RKO (cell line): ENCODE data around the gene NT5M.

Experiments used
- DNase-seq: peaks from one replicate; pipeline ENCODE4 v3.0.0-alpha.2; 2016; ENCODE audit warnings: low spot score

The NT5M gene

GRCh38 chr17:17303847-17304490 is 796 bp downstream of the NT5M start:
- DNase-seq: no peak

GRCh38 chr17:17304521-17304985 is 1.4 kb downstream of the NT5M start:
- no peak for DNase-seq

GRCh38 chr17:17305281-17305801 is 2.2 kb downstream of the NT5M start:
- DNase-seq: peak; percentile 43

DNA sequence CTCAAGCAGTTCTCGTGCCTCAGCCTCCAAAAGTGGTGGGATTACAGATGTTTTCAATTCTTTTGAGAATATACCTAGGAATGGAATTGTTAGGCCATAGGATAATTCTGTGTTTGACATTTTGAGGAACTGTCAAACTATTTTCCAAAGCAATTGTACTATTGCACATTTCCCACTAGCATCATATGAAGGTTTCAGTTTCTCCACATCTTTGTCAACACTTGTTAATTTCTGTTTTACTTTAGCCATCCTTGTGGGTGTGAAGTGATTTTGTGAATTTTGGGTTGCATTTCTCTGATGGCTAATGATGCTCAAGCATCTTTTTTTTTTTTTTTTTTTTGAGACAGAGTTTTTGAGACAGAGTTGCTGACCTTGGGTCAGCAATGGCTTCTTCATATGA is 6.2 kb downstream of the NT5M start:
- no peak for DNase-seq

- DNase-seq: no peak
These were observed 10.3 kb downstream of the NT5M start for GRCh38 chr17:17313350-17313991.

- DNase-seq: no peak
These were observed 11.4 kb downstream of the NT5M start for GRCh38 chr17:17314501-17315071.

DNA sequence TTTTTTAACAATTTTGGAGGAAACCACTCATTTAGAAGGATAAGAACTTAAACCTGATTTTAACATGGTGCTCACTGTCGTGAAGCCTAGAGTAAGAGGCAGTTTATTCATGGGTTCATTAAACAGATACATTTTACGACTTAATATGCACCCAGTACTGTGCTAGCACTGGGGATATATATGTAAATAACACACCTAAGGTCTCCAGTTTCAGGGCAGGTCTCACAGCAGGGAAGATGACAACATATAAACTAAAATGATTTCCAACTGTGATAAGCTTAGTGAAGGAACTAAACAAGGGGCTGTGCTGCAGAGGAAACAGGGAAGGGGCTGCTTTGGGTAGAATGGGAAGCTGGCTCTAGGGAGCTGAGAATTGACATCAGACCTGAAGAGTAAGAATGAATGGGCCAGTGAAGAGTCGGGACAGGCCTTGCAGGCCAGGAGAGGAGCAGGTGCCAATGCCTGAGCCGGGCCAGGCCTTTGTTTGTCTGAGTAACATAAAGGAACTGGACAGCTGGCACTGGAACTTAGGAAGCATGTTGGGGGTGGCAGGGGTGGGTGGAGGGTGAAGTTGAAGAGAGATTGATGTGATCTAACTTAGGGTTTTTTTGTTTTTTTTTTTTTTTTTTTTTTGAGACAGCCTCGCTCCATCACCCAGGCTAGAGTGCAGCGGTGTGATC is 12.1 kb downstream of the NT5M start:
- no peak for DNase-seq

DNA sequence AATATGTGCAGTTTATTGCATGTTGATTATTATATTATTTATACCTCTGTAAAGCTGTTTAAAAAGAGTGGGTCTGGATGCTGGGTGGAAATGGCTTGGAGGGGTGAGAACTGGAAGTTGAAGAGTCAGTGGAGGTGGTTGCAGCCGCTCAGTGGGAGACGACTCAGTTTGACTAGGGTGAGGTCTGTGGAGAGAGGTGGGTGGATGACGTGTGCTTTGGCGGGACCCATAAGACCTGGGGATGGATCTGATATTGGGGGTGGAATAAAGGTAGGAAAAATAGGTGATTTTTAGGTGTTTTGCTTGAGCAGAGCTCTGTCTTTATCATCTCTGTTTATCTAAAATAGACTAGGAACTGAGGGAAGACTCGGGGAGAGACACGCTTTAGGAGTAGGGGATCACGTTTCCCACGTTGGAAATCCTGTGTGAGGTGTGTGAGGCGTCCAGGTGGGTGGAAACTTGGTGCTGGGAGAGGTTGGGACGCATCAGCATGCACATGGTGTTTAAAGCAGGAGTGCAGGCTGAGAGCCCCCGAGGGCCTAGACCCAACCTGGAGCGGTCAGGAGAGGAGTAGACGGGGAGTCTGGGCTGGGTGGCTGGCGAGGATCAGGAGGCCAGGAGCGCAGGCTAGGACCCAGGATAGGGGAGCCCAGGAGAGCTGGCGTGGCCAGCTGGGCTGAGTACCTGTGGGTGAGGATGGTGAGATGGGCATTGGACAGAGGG is 17.2 kb downstream of the NT5M start:
- no peak for DNase-seq

DNA sequence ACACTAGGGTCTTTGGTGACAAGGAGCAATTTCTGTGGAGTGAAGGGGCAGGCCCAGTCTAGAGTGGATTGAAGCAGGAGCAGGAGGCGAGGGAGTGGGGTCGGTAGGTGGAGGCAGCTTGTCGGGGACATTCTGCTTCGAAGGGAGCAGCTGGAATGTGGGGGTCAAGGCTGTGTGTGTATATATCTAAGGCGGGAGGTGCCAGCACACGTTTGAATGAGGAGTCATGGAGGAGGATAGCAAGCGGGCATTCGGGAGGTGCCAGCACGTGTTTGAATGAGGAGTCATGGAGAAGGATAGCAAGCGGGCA is 17.7 kb downstream of the NT5M start:
- DNase-seq: no peak

DNA sequence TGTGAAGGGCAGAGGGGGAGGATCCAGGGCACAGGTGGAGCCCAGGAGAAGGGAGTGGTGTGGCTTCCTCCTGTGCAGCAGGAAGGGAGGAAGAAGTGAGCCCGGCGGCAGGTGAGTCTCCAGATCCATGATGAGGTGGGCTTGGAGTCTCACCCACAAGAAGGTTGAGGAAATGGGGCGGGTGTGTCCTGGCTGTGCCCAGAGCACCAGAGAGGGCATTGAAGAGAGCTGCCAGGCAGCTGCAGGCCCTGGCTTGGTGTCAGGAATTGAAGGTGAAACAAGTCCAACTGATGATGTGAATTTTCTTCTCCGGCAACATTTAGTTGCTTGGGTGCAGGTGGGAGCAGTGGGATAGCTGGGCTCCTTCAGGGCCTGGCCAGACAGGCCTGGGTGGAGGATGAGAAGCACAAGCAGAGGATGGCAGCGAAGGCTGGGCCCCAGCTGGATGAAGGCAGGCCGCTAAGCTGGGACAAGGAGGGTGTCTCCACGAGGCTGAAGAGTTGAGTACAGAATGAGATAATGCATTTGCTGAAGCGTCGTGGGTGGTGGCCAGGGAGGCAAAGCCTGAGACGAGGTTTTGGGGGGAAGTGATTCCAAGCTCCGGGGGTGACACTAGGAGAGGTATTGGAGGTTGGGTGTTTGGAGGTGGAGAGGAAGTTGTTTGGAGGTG is 18.3 kb downstream of the NT5M start:
- DNase-seq: no peak

DNA sequence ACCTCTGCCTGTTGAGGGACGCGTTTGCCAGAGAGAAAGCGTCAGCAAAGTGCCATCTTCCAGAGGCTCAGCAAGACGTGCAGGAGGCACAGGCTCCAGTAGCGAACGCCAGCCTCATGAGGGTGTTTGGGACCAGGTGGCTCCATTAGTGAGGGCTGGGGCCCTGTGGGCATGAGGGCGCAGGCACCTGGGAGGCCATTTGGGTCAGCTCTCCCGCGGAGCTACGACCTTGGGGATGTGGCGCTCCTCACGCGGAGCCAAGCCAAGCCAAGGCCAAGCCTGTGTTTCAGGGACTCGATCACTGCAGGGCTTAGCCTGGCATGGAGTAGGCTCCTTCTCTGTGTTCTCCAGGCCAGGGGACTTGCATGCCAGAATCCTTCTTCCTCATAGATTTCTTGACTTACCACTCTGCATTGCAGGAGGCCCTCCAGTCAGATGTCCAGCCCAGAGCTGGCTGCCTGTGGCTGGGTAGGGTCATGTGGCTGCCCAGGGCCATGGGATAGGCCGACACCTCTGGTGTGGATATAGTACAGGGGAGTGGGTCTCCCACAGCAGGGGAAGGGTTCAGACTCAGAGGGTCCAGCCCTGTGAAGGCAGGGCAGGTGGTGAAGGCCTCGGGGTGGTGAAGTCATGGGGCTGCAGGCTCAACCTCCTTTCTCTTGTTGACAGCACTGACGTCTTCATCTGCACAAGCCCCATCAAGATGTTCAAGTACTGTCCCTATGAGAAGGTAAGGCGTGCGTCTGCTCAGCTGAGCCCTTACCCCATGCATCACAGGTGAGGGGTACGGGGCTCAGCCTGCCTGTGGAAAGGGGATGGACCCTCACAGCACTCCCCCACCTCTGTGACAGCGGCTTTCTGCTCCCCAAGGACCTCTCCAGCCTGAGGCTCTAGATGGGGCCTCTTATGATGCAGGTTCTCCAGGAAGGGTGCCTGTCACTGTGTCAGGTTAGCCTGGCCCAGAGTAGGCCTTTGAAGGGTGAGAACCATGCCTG is 19.6 kb downstream of the NT5M start:
- DNase-seq: no peak

DNA sequence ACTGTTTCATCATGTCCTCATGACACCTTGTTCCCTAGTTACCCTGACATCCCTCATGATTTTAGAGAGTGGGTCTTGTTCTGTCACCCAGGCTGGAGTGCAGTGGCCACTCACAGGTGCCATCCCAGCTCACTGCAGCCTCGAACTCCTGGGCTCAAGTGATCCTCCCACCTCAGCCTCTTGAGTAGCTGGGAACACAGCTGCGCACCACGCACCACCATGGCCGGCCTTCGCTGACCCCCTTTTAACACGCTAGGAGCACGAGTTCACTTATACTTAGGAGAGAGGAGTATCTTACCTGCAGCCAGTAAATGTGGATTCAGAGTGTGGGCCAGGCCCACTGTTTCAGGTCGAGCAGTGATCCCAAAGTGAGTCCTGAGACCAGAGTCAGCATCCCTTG is 21.4 kb downstream of the NT5M start:
- DNase-seq: no peak

- DNase-seq: no peak
These were observed 22.1 kb downstream of the NT5M start for GRCh38 chr17:17325228-17325627.

DNA sequence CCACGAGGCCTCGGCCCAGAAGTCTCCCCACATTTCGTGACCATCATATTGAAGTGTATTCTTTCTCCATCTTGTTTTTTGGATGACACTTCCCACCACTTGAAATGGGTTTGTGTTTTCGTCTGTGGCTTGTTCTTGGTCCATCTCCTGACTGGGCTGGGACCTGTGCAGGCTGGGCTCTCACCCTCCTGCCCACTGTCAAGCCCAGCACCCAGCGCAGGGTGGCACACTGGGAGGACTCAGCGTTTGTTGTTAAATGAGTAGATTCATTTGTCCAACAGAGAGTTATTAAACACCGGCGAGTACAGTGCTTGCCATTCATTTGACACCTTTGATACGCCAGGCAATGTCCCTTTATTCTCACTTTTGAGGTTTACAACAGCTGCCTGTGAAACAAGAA is 22.6 kb downstream of the NT5M start:
- DNase-seq: no peak

GRCh38 chr17:17326275-17326875 is 23.2 kb downstream of the NT5M start:
- DNase-seq: no peak

GRCh38 chr17:17328251-17328650 is 25.1 kb downstream of the NT5M start:
- no peak for DNase-seq

DNA sequence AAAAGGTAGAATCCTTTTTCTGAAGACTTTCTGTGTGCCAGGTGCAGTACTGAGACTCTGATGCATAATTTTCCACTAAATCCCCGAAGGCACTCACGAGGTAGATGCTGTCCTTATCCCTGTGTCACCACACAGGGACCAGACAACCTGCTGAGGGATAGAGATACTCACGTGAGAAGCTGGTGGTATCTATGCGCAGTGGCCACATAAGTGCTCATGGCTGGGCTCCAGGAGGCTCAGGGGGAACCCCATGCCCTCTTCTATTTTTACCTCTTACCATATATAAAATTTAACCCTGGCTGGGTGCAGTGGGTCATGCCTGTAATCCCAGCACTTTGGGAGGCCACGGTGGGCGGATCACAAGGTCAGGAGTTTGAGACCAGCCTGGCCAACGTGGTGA is 38.3 kb downstream of the NT5M start:
- no peak for DNase-seq

DNA sequence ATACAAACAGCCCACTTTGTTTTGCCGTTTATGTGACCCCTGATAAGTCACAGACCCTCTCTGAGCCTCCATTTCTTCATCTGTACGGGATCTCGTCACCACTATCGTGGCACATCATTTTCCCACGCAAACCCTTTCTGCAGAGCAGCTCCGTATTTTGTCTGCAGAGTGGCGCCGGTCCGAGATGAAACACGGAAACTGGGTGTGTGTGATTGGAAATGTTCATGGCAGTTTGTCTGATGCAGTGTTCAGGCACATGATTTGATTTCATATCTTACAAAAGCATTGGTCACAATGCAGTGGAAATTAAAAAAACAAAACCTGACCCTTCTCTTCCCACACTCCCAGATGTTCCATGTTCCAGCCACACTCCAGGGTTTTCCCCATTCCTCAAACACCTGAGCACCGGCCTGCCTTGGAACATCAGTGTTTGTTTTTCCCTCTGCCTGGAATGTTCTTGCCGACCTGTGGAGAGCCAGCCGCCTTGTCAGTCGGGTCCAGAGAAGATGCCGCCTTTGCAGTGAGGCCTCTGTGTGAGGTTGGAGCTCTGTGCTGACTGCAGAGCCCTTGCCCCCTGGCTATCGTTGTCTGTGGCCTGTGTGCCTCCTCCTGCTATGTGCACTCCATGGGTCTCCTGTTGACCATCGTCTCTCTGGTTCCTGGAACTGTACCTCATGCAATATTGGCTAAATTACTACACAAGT is 39.2 kb downstream of the NT5M start:
- DNase-seq: no peak

DNA sequence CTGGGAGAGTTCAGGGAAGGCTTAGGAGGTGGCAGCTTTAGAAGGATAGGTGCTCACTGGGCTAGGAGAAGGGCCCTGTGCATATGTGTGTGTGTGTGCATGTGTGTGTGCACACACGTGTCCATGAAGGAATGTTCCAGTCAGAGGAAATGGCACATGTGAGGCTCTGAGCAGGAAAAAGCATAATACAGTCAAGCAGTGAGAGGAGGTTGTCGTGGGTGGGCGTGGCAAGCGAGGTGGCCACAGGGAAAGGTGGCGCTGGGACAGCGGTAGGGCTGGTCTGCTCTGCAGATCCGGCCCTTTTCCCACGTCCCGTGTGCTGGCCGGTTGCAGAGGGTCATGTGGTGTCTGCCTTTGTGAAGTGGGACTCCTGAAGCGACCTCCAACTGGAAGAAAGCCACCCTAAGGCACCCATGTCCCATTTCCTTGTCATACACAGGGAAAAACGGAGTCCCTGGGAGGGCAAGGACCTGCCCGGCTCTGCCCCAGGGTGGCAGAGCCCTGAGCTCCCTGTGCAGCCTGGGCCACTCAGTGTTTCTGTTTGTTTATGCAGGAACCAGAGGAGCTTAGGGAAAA is 40.1 kb downstream of the NT5M start:
- no peak for DNase-seq
